AG04450 (cell line): ENCODE measurements around the gene HES2. TPM values are rescaled to one million over a fixed set of nuclear protein-coding genes. Genes with fewer than 3 reads are reported as not detected.

Experiments used
- CTCF ChIA-PET: fragments of 300-600, 350-600 bp; formaldehyde crosslinking; extraction: SDS; loops from one replicate; lab custom pipeline; 2022; ENCODE audit warnings: antibody characterized with exemption, inconsistent platforms; lab: Charles Lee
- POLR2A ChIA-PET: fragments of 350-600 bp; formaldehyde crosslinking; extraction: SDS; loops from one replicate; lab custom pipeline; 2021; ENCODE audit warnings: antibody characterized with exemption, inconsistent platforms; lab: Yijun Ruan, JAX
- DNase-seq: peaks from one replicate; pipeline ENCODE4 v3.0.0-alpha.2; 2011; ENCODE audit warnings: low read depth, low spot score
- H3K27ac ChIP-seq: one replicate; pipeline ENCODE4 v1.5.1; 2012; ENCODE audit warnings: low read depth, low read length, control low read depth
- H3K27me3 ChIP-seq: one replicate; pipeline ENCODE4 v1.6.0; 2012; ENCODE audit warnings: low read length; ENCODE audit not compliant: control insufficient read depth, insufficient read depth
- H3K4me3 ChIP-seq: 2 replicates; pipeline ENCODE4 v1.5.1; 2011; ENCODE audit warnings: mild to moderate bottlenecking, low read depth, low read length, control low read depth
- H3K9me3 ChIP-seq: 2 replicates; pipeline ENCODE4 v1.5.1; 2012; ENCODE audit warnings: low read length; ENCODE audit not compliant: control insufficient read depth, insufficient read depth
- CTCF ChIP-seq: IDR thresholded peaks from 2 replicates; pipeline ENCODE4 v1.5.1; 2011; ENCODE audit warnings: low read depth, low read length, control low read depth, inconsistent platforms
- polyA plus RNA-seq: library from polyadenylated mRNA; depleted of rRNA; stranded (reverse); fragments of >200 nt; gene quantifications from 2 replicates; pipeline ENCODE4 v1.2.3, GENCODE V29; 2011

The HES2 gene
- polyA plus RNA-seq, 1 experiment = not detected

- H3K27me3 ChIP-seq = peaks cover 58% of the 10 kb centered on the region
- no peak overlapping the region for H3K27ac ChIP-seq
- ChIA-PET POLR2A (no interaction called here), CTCF (no interaction called here)
- no peak for TF ChIP-seq CTCF
- no peaks in the 10 kb centered on the region; the same call in 1 of the 2 replicates for H3K9me3 ChIP-seq
- no peak for DNase-seq
- H3K4me3 ChIP-seq = no peak overlapping the region
Measured at GRCh38 chr1:6427441-6428390, 8.0 kb upstream of the HES2 start.

- Histone ChIP-seq H3K27me3 (peaks cover 62% of the 10 kb centered on the region), H3K9me3 (no peaks in the 10 kb centered on the region; the same call in 1 of the 2 replicates), H3K27ac (no peak overlapping the region), H3K4me3 (no peak overlapping the region)
- DNase-seq = no peak
- no peak for TF ChIP-seq CTCF
- ChIA-PET POLR2A (no interaction called here), CTCF (interaction anchor here (0.6 to 1.4 kb wide), 2 partner anchors 11 to 16 kb away, joined by 5 read pairs; no protein-coding TSS in a partner anchor)
Measured at GRCh38 chr1:6426972-6427350, 7.2 kb upstream of the HES2 start.

- TF ChIP-seq CTCF = no peak
- peaks cover 67% of the 10 kb centered on the region for H3K27me3 ChIP-seq
- H3K27ac ChIP-seq = no peak overlapping the region
- ChIA-PET CTCF (interaction anchor here (0.6 to 1.4 kb wide), 2 partner anchors 12 to 17 kb away, joined by 5 read pairs; no protein-coding TSS in a partner anchor), POLR2A (no interaction called here)
- no peaks in the 10 kb centered on the region; the same call in 1 of the 2 replicates for H3K9me3 ChIP-seq
- DNase-seq = no peak
- H3K4me3 ChIP-seq = no peak overlapping the region
Measured at GRCh38 chr1:6426277-6426971, 6.7 kb upstream of the HES2 start.

GRCh38 chr1:6425658-6426057 lies 5.9 kb upstream of the HES2 start:
- Histone ChIP-seq H3K9me3 (no peaks in the 10 kb centered on the region; the same call in 1 of the 2 replicates), H3K27ac (no peak overlapping the region), H3K4me3 (no peak overlapping the region), H3K27me3 (peaks cover 67% of the 10 kb centered on the region)
- CTCF ChIA-PET = interaction anchor here (1.4 kb wide), 1 partner anchor 12 kb away, joined by 5 read pairs; no protein-coding TSS in a partner anchor
- no peak for DNase-seq
- TF ChIP-seq CTCF = no peak
- POLR2A ChIA-PET = no interaction called here
